HCT116 (cell line): ENCODE results near the gene CCM2.

Experiments
- CTCF ChIP-seq, 3 experiments: fragments of 200-600 bp in 1 of 3; sonication (generic) in 1 of 3; IDR thresholded peaks in 2 of 3; conservative IDR thresholded peaks in 1 of 3; 2 replicates each; pipeline ENCODE4 v1.5.1; 2012 to 2017; ENCODE audit warnings: low read depth in 2 of 3, low read length in 2 of 3, antibody characterized with exemption in 1 of 3, borderline replicate concordance in 1 of 3, control low read depth in 1 of 3, mild to moderate bottlenecking in 1 of 3, mixed read lengths in 1 of 3, mixed run types in 1 of 3, moderate library complexity in 1 of 3; ENCODE audit not compliant: insufficient read depth in 1 of 3
- EGR1 ChIP-seq: IDR thresholded peaks from 2 replicates; pipeline ENCODE4 v1.6.1; 2012; ENCODE audit warnings: low read depth
- EZH2 ChIP-seq: fragments of 200-600 bp; sonication (generic); IDR thresholded peaks from 2 replicates; pipeline ENCODE4 v1.6.1; 2017; ENCODE audit warnings: antibody characterized with exemption, mixed run types
- MAX ChIP-seq: IDR thresholded peaks from 2 replicates; pipeline ENCODE4 v1.6.1; 2012
- POLR2A ChIP-seq: IDR thresholded peaks from 2 replicates; pipeline ENCODE4 v1.7.0; 2011; ENCODE audit warnings: borderline replicate concordance; ENCODE audit not compliant: insufficient read depth, insufficient read length; ENCODE audit errors: extremely low read depth
- POLR2AphosphoS5 ChIP-seq: IDR thresholded peaks from 2 replicates; pipeline ENCODE4 v1.6.1; 2011; ENCODE audit warnings: mild to moderate bottlenecking, low read depth, low read length, moderate library complexity
- SIN3A ChIP-seq: IDR thresholded peaks from 2 replicates; pipeline ENCODE4 v1.6.1; 2012; ENCODE audit warnings: low read depth
- SP1 ChIP-seq: IDR thresholded peaks from 2 replicates; pipeline ENCODE4 v1.6.1; 2012; ENCODE audit warnings: low read depth
- TCF7L2 ChIP-seq: IDR thresholded peaks from 2 replicates; pipeline ENCODE4 v1.7.0; 2011; ENCODE audit warnings: borderline replicate concordance, inconsistent platforms; ENCODE audit not compliant: insufficient read depth, insufficient read length; ENCODE audit errors: extremely low read depth
- TF ChIP-seq, protein P1 (sequence below): IDR thresholded peaks from 2 replicates; pipeline ENCODE4 v1.6.1; 2012; ENCODE audit warnings: low read depth

- TF ChIP-seq POLR2A (no peak), CTCF (IDR thresholded peaks at IDR 0.05 in 2 of 3, conservative IDR thresholded peaks at IDR 0.05 in 1 of 3; ENCODE audit: borderline replicate concordance in 1 of 3, insufficient read depth in 1 of 3, low read depth in 2 of 3, low read length in 2 of 3) (no peak), POLR2AphosphoS5 (no peak), EZH2 (no peak), SIN3A (no peak), MAX (no peak), TCF7L2 (no peak), EGR1 (no peak), SP1 (no peak)
- TF ChIP-seq, protein P1, sequence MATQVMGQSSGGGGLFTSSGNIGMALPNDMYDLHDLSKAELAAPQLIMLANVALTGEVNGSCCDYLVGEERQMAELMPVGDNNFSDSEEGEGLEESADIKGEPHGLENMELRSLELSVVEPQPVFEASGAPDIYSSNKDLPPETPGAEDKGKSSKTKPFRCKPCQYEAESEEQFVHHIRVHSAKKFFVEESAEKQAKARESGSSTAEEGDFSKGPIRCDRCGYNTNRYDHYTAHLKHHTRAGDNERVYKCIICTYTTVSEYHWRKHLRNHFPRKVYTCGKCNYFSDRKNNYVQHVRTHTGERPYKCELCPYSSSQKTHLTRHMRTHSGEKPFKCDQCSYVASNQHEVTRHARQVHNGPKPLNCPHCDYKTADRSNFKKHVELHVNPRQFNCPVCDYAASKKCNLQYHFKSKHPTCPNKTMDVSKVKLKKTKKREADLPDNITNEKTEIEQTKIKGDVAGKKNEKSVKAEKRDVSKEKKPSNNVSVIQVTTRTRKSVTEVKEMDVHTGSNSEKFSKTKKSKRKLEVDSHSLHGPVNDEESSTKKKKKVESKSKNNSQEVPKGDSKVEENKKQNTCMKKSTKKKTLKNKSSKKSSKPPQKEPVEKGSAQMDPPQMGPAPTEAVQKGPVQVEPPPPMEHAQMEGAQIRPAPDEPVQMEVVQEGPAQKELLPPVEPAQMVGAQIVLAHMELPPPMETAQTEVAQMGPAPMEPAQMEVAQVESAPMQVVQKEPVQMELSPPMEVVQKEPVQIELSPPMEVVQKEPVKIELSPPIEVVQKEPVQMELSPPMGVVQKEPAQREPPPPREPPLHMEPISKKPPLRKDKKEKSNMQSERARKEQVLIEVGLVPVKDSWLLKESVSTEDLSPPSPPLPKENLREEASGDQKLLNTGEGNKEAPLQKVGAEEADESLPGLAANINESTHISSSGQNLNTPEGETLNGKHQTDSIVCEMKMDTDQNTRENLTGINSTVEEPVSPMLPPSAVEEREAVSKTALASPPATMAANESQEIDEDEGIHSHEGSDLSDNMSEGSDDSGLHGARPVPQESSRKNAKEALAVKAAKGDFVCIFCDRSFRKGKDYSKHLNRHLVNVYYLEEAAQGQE: no peak
Measured at GRCh38 chr7:44956157-44956766, 43.7 kb upstream of the CCM2 start.
